Measurements from ENCODE around the gene FAM222A.

Gene FAM222A

GRCh38 chr12:109778684-109779083, 65.1 kb downstream of the FAM222A start:
- no peak for DNase-seq

- DNase-seq = no peak
These were observed 65.8 kb downstream of the FAM222A start for GRCh38 chr12:109779382-109779781.

- no peak for DNase-seq
These were observed 68.2 kb downstream of the FAM222A start for GRCh38 chr12:109781668-109782325.

- DNase-seq = no peak
These were observed 68.7 kb downstream of the FAM222A start for GRCh38 chr12:109782326-109782703.

GRCh38 chr12:109783135-109783964, 69.7 kb downstream of the FAM222A start:
- DNase-seq = no peak

GRCh38 chr12:109783965-109784244, 70.3 kb downstream of the FAM222A start:
- DNase-seq = no peak

GRCh38 chr12:109785854-109786253, 72.2 kb downstream of the FAM222A start:
- DNase-seq = no peak

- DNase-seq = no peak
These were observed 73.2 kb downstream of the FAM222A start for GRCh38 chr12:109786799-109787198.

- DNase-seq = no peak
These were observed 76.0 kb downstream of the FAM222A start for GRCh38 chr12:109789526-109790048.

- DNase-seq = no peak
These were observed 79.4 kb downstream of the FAM222A start for GRCh38 chr12:109792992-109793391.

- no peak for DNase-seq
These were observed 79.8 kb downstream of the FAM222A start for GRCh38 chr12:109793411-109793810.

- DNase-seq = no peak
These were observed 80.3 kb downstream of the FAM222A start for GRCh38 chr12:109793826-109794501.

- no peak for DNase-seq
These were observed 81.4 kb downstream of the FAM222A start for GRCh38 chr12:109795023-109795422.

- no peak for DNase-seq
These were observed 82.4 kb downstream of the FAM222A start for GRCh38 chr12:109796057-109796456.

GRCh38 chr12:109797905-109798669, 84.5 kb downstream of the FAM222A start:
- no peak for DNase-seq

GRCh38 chr12:109798691-109799090, 85.1 kb downstream of the FAM222A start:
- DNase-seq = no peak

- DNase-seq = no peak
These were observed 86.9 kb downstream of the FAM222A start for GRCh38 chr12:109800536-109800935.

GRCh38 chr12:109802828-109803227, 89.2 kb downstream of the FAM222A start:
- DNase-seq = no peak

- DNase-seq = no peak
These were observed 90.1 kb downstream of the FAM222A start for GRCh38 chr12:109803678-109804077.

- peak; percentile 71 to 74 for DNase-seq
These were observed 91.5 kb downstream of the FAM222A start for GRCh38 chr12:109804820-109805761.

GRCh38 chr12:109807954-109808643, 94.5 kb downstream of the FAM222A start:
- DNase-seq = no peak

All from activated CD4-positive, alpha-beta T cell treated with anti-CD3 and anti-CD28 coated beads, Interleukin-2, amount 50 U/mL, for 48 hours (primary cell).